EH (cell line): ENCODE data around the gene TCHP.
A peak's percentile ranks its signal among the peaks of the same experiment; 100 is the strongest.
"Not testable (repeated sequence)": the region's sequence is repeated elsewhere in the genome, so short reads cannot be mapped to it uniquely, and the experiment has no call there.

Experiments used
- DNase-seq: peaks from one replicate; pipeline ENCODE4 v3.0.0-alpha.2; 2015; ENCODE audit warnings: low read depth

TCHP gene

DNA sequence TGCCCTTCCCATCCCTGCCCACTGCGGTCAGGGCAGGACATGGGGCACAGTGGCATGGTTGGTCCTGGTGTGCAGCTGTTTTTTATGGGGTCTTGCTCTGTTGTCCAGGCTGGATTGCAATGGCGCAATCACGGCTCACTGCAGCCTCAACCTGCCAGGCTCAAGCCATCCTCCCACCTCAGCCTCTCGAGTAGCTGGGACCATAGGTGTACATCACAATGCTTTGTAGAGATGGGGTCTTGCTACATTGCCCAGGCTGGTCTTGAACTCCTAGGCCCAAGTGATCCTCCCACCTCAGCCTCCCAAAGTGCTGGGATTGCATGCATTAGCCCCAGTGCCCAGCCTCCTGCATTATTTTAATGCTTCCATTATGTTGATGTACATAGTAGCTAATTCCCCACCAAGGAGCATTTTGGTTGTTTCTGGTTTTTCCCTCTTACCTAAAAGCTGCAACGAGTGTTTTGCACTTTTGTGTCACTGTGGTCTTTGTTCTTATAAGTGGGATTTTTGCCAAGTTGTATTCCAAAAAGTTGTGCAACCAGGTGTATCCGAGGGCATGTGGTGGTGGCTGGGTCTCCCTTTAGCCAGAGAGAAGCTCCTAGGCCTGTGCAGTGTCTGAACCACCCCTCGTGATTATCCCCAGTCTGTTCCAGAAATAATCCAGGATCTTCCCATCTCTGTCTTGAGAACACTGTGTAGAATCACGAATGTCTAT is 10.3 kb downstream of the TCHP start:
- DNase-seq: no peak

DNA sequence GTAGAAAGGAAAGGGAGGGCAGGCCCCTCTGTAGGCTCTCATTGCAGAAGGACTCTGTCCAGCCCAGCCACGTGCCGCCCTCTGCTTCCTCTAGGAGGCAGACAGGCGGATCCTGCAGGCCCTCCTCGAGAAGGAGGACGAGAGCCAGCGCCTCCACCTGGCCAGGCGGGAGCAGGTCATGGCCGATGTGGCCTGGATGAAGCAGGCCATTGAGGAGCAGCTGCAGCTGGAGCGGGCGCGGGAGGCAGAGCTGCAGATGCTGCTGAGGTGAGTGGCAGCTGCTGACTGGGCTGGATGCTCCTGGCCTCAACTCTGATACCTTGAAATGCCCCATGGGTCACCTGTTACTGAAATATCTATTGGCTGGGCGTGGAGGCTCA is 10.9 kb downstream of the TCHP start:
- peak; percentile 33 for DNase-seq

DNA sequence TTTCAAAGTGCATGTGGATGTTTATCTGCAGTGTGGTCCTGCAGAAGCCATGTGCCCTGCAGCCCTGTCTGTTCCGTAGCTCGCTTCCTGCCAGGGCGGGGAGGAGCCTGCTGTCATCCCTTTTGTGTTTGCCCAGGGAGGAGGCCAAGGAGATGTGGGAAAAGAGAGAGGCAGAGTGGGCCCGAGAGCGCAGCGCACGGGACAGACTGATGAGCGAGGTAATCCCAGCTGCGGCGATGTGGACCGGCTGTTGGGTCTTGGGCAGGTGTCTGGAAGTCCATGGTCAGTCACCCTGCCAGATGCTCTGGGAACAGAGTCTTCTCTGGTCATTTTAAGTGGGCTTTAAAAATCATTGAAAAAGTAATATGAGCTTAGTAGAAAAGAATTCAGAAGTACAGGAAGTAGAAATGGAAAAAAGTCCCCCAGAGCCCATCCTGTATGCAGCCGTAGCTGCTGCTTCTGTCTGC is 12.8 kb downstream of the TCHP start:
- peak; percentile 42 for DNase-seq

DNA sequence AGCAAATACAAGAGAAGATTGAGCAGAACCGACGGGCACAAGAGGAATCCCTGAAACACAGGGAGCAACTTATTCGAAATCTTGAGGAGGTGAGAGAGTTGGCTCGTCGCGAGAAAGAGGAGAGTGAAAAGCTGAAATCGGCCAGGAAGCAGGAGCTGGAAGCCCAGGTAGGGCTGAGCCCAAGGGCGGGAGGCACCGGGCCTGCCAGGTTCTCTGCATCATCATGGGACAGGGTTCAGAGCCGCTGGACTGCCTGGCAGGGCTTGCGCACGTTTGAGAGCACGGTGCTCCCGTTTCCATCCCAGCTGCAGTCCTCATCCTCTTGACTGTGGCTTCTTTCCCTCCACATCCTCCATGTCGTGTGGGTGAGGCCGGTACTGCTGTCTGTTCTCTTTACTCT is 14.4 kb downstream of the TCHP start:
- no peak for DNase-seq

DNA sequence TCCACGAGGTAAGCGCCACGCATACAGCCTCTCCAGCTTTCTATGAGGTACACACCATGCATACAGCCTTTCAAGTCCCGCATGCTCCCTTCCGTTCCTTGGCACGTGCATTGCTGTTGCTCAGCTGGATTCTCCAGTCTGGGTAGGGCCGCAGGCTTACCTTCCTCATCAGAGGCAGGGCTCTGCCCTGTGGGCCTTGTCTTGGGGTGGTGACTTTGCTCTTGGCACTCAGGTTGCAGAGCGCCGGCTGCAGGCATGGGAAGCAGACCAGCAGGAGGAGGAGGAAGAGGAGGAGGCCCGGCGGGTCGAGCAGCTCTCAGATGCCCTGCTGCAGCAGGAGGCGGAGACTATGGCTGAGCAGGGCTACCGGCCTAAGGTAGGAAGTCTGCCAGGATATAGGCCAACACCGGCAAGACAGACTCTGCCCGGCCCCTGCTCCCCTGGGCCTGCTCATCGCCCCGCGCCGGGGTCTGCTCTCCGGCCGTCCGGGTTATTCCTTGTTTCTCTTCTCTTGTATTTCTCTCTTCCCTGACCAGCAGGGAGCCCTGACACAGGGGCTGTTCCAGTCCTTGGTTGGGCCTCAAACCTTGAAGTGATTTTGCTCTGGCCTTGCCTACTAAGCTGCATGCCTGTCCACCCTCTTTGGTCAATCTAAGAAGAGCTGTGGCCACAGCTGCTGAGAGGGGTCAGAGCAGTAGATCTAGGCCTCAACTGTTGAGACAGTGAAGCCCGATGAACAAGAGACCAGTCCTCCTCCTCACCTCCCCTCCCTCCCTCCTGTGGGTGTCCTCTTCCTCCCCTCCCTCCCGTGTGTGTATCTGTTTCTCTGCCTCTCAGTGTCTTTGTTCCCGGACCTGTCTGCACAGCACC is 15.3 kb downstream of the TCHP start:
- DNase-seq: no peak

DNA sequence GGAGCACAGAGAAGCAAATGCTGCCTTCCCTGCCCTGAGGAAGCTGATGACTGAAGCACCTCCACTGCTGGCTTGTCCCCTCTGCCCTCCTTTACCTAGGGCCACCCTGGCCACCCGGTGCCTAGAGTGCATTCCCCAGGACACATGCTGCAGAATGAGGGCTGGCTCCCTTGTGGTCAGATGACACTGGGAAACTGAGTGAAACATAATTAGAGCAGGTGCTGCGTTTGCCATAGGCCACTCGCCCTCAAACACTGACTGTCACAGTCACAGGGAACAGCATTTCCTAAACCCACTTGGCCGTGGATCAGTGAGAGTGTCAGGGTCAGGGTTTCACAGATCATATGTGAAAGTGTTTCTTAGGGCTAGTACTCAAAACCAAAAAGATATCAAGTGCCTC is 16.0 kb downstream of the TCHP start:
- no peak for DNase-seq

DNA sequence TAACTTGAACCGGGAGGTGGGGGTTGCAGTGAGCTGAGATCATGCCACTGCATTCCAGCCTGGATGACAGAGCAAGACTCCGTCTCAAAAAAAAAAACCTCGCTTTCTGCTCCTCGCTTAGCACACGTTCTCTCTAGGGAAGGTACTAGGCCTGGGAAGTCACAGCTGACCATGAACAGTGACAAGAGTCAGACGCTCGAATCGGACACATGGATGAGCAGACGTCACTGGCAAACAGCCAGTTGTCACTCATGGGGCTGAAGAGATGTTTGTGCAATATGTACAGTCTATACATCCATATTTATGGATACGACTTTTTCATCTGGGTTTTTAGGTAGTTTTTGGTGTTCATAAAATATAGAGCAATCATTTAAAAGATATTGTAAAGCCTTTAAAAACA is 19.4 kb downstream of the TCHP start:
- no peak for DNase-seq

DNA sequence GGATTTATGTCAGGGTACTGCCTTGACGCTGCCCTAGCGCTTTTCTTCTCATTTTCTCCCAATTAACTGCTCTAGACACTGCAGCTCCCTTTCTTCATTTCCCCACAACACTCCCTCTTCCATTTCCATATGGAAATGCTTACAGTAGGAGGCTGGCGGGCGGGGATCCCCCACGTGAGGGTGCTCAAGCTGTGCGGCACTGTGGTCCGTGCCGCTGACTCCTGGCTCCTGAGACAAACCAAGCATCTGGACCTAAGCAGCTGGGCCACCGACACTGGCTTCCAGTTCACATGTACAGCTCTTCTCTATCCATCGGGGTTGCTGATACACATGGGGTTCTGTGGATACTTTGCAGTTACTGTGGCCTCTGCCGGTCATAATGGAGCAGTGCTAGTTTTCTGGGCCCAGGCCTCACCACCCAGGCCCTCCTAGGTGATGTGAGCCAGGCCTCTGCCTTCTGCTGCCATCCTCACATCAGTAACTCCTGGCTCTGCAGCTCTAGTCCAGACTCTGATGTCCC is 20.2 kb downstream of the TCHP start:
- peak; percentile 16 for DNase-seq

DNA sequence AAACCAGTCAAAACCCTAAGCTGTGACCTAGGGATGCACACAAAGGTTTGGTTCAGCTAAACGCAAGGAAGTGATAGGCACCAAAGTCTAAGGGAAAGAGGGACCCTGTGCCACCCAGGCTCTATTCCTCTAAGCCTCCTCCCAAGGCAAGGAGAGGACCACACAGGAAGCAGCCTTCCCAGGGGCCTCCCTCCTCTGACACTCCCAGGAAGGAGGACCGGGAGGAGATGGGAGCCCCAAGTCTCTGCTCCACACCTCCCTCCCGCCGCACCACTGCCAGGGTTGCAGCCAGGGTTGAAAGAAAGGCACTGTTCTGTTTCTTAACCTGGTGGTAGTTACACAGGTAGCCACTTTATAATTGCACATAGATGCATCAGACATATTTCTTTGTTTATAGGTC is 21.9 kb downstream of the TCHP start:
- DNase-seq: no peak

DNA sequence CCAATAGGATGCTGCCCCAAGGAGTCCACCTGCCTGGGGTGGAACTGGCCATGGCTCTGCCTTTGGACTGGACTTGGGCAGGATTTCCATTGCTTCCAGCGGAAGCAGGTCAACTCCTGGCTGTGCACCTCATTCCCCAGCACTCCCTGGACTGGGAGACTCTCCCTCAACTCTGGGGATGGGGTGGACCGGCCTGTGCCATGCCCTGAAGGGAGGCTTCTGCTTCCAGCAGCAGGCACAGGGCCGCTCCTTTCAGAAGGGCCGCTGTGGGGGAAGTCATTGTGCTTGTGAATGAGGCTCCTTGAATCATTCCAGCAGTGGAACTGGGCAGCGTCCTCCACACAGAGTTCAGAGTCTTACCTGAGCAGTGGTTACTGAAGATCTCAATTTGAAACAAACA is 23.0 kb downstream of the TCHP start:
- no peak for DNase-seq

DNA sequence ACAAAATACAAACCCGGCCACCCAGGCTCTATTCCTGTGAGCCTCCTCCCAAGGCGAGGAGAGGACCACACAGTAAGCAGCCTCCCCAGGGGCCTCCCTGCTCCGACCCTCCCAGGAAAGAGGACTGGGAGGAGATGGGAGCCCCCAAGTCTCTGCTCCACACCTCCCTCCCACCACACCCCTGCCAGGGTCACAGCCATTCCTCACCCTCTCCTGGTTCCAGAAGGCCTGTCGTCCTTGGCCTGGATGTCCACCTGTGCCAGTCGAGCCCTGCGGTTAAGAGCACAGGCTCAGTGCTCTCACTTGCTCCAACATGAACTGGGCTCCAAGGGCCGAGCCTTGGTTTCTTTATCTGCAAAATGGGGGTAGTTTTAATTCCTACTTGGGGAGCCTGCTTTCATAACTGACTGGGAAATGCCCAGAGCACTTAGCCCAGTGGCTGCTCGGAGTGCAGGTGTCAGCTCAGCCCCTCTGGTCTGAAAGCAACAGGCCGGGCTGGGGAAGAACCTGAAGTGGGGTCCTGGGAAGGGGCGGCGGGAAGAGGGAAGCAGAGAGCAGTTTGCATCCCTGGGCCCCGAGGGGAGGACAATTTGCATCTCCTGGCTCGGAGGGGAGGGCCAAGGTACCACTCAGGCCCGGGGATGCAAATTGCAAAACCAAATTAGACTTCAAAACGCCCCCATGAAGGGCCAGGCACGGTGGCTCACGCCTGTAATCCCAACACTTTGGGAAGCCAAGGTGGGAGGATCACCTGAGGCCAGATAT is 23.6 kb downstream of the TCHP start:
- DNase-seq: no peak

DNA sequence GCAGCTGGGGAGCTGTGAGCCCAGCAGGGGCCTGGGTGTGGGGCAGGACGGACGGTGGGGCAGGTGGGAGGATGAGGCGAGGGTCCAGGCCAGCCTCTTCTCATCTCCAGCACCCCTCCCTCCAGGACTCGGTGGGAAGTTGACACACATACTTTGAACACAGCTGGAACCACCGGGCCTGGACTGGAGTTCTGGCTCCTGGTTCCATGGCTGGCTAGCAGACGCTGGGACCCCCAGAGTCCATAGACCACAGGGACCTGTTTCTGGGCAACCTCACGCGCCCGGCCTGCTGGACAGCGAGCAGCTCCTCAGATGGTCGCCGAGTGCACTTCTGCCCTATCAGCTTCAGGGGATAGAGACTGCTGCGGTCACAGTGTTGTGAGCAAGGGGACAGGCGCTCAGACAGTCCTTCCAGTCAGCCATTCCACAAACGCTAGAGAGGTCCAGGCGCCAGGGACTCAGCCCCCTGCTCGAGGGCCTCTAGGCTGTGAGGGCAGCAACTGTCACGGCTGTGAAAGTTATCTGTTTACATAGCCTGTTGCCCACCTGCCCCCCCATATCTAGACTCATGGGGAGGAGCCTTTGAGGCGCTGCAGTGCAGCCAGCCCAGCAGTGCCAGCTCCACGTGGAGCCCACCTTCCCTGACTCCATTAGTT is 25.2 kb downstream of the TCHP start:
- DNase-seq: no peak

DNA sequence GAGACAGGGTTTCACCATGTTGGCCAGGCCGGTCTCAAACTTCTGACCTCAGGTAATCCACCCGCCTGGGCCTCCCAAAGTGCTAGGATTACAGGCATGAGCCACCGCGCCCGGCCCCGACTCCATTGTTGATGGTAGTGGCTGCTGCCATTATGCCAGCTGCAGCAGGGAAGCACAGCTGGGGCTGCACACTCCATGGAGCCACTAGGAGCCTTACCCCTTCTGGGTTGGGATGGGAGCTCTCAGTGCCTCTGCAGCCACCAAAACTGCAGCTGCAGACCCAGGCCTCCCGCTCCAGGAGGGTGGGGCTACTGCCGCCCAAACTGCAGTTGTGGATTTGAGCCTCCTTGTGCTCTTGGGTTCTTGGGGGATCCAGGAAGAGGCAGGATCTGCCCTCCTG is 25.9 kb downstream of the TCHP start:
- DNase-seq: no peak

DNA sequence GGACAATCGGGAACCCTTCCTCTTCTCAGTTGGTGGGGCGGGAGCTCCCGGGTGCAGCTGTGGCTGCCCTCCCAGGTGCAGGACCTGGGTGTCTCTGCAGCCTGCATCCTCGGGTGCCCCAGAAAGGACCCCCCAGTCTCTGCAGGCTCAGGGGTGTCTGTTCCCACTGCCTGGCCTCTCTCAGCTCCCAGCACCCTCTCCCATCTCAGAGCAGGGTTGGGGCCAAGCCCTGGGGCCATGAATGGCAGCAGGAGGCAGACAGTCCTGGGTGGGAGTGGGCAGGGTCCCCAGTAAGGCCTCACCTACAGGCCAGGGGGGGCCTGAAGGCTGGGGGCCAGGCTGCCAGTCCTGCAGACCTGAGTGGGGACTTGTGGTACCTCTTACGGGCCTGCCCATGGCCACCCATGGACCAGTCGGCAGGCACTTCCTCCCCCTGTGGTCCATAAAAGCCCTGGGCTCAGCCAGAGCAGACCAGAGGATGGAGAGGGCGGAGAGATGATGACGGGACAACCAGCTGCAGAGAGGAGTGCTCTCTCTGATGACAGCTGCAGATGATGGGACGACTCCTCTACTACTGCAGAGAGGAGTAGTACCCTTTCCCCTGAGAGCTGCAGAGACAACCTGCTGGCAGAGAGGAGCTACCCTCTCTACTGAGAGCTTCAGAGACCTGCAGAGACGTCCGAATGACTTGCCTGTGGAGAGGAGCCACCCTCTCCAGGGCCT is 26.6 kb downstream of the TCHP start:
- no peak for DNase-seq

DNA sequence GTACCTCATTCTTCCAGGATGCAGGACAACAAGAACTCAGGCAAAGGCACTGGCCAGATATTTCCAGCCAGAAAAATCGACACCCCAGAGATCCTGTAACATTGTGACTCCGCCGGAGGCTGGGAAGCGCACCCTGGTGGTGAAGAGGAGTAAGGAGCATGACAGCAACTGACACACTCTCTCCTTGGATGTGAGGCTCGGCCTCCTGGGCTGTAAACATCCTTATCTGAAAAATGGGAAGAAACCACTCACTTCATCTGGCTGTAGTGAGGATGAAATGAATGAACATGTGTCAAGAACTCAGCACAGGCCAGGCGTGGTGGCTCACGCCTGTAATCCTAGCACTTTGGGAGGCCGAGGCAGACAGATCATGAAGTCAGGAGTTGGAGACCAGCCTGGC is 27.5 kb downstream of the TCHP start:
- DNase-seq: peak; percentile 62

DNA sequence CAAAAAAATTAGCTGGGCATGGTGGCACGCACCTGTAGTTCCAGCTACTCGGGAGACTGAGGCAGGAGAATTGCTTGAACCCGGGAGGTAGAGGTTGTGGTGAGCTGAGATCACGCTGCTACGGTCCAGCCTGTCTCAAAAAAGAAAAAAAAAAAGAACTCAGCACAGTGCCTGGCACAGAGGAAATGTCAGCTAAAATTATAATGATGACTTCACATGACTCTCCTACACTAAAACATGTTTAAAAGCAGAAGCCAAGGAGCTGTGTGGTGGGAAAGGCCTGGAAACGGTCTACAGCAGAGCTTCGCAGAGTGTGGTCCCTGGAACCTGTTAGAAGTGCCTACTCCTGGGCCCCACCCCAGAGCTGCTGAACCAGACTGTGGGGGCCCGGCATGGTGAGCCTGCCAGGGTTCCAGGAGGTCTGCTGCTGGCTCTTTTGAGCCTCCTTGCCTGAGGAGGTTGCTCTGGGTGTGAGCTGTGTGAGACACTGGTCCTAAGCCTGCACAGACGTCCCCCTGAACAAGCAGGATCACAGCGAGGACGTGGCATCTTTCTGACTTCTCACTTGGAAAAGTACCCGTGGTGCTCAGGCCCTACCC is 28.1 kb downstream of the TCHP start:
- DNase-seq: no peak

DNA sequence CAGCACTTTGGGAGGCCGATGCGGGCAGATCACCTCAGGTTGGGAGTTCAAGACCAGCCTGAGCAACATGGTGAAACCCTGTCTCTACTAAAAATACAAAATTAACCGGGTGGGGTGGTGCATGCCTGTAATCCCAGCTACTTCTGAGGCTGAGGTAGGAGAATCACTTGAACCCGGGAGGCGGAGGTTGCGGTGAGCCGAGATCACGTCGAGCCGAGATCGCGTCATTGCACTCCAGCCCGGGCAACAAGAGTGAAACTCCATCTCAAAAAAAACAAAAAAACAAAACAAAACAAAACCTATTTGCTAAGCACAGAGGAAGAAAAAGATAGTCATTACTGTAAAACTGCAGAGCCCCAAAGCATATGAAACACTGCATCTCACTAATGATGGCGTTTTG is 29.3 kb downstream of the TCHP start:
- DNase-seq: not testable (repeated sequence)

DNA sequence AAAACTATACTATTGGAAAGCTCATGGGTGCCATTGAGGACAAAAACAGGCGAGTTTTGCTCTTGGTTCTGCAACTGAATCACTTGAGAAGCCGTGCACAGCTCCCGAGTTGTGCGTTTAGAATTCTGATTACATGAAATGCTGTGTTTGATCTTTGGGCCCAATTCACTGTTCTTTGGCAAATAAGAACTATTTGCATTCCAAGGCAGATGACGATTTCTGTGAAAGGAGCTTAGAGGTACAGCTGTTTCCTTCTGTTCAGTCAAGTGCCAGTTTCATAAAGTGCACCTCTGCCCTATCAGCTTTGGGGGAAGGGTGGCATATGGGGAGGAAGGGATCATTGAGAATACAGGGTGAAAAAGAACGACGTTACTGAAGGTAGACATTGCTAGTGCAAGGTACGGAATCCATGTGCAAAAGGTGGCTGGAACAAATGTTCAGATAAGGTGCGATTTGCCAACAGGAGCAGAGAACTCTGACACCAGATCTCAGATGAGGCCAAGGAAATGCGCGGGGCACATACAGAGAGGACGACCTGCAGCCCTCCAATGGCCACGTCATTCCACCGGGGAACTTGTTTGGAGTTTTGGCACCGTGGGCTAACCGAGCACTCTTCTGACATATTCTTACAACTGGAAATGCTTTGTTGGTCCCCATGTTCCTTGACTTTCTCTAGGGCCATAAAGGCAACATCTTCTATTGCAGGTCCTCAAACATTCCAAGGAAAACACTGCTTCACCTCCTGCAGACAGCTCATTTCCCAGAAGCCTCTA is 30.1 kb downstream of the TCHP start:
- no peak for DNase-seq

DNA sequence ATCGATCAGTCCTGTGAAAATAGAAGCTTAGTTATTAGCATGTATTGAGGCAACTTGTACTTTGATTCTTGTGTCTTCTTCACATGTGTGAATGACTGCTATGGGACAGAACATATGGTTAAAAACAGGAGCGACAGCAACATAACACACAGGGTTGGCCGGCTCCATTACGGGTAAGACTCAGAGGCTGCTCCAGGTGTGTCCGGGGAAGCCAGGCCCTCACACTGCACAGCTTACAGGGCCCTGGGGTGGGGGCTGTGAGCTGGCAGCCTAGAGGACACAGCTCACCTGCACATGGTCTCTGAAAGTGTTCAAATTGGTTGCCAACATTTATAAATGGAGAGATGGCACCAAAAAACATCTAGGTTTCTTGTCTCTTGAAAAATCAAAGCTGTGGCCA is 31.1 kb downstream of the TCHP start:
- DNase-seq: no peak

DNA sequence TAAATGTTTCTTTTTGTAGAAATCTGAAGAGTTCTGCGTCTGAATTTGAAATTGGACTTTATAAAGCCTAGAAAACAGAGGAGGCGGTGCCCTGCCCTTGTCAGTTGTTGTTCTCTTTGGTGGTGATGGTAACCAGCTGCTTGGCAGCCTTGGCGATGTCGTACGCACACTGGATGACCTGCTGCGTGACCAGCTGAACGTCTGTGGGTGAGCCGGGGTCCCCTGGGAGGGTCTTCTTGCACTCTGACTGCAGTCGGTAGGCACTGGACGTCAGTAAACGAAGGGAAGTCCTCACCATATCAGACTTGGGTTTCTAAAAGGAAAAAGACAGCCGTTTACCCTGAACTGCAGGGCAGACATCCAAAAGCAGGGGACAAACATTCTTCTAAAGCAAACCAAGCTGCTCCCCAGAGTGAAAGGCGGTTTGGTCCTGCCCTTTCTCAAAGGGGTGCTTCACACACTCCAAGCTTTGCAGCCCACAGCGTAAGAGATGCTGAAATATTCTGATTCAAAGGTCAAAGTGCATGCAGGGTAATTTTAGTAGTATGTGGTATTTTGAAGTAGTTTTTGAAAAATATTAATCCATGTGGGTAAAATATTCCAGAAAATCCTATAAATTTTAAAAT is 32.9 kb downstream of the TCHP start:
- DNase-seq: no peak
